GM18507 (cell line): ENCODE data around the gene FXYD7.
"Not testable (repeated sequence)": the region's sequence is repeated elsewhere in the genome, so short reads cannot be mapped to it uniquely, and the experiment has no call there.

Experiments
- DNase-seq: peaks from one replicate; pipeline ENCODE4 v3.0.0; 2011; ENCODE audit warnings: low read depth; ENCODE audit not compliant: insufficient read length; ENCODE audit errors: extremely low spot score
- FAIRE-seq: peaks from 2 replicates; lab custom pipeline; 2011; peaks lifted over from hg19 to GRCh38; lab: Jason Lieb, UNC

Gene FXYD7

DNA sequence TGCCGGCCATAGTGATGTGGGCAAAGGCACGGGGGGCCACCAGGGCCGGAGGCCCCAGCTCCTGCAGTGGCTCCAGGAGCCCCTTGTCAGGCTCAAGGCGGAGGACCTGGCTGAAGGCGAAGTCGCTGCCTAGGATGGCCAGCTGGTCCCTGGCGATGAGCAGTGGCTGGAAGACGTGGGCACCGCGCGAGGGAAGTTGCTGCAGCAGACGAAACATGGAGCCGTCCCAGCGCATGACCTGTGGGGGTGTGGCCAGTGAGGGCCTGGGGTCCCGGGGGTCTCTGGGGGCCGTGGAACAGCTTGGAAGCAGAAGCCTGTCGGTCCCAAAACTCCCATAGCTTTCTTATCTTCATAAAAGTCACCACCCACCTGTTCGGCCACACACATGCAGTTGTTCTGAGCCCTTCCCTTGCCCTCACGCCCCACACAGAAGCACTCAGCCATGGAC is 17.8 kb upstream of the FXYD7 start:
- no peak for FAIRE-seq
- DNase-seq: no peak

DNA sequence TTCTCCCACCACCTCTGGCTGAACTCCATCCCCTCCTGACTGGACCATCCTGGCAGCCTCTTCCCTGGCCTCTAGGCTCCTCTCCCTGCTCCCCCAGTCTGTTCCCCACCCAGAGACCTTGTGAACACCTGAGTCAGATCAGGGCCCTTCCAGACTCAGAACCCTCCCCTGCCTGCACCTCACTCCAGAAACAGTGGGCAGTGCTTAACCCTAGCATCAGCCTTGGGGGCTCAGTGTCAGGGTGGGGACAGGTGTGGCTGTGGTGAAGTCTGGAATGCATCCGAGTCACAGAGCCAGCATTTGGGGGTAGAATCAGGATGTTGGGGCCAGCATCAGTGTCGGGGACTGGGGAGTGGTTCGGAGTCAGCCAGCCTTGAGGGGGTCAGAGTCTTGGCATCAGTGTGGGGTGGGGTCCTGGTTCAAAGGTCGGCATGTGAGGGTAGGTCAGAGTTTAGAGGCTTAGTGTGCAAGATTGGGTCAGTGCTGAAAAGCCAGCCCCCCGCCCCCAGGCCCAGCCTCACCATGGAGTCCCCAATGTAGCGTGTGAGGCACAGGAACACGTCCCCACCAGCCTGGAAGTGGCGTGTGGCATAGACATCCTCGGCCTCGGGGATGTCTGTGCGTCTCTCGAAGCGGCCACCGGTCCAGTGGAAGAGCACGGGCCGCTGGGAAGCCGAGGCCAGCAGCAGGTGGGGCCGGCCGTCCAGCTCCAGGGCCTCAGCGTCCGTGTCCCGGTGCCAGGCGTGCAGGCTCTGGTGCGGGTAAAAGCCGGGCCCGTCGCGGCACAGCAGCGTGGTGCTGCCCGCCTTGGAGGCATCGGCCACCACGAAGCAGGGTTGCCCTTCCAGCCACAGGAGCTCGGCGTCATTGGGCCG is 17.1 kb upstream of the FXYD7 start:
- DNase-seq (no peak), FAIRE-seq (no peak)

DNA sequence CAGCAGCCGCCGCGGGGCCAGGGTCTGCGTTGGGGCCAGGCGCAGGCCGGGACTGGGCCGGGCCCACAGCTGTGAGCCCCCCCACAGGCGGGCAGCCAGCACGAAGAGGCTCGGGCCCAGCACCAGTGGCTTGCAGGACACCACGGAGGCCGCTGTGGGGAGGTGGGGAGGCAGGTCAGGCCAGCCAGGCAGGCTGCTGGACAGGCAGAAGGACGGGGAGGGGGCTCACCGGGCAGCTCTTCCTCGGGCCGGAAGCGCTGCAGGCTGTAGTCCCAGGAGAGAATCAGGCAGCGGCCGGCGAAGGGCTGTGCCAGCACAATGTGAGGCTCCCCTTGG is 16.5 kb upstream of the FXYD7 start:
- FAIRE-seq (no peak), DNase-seq (no peak)

DNA sequence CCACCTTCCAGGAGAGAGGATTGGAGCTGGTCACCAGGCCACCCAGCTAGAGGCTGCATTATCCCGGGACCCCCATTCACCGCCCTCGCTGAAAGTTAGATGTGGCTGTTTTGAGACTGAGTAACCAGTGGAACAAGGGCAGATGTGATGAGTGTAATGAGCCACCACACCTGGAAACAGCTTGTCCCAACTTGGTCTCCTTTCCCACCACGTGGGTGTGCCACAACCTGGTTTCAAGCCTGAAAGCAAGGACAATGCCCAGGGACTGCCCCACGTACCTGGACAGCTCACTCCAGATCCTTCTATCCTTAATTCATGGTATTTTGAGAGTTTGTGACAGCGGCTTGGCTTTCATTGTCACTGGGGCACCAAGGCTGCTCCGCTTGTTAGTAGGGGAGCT is 15.2 kb upstream of the FXYD7 start:
- no peak for DNase-seq

DNA sequence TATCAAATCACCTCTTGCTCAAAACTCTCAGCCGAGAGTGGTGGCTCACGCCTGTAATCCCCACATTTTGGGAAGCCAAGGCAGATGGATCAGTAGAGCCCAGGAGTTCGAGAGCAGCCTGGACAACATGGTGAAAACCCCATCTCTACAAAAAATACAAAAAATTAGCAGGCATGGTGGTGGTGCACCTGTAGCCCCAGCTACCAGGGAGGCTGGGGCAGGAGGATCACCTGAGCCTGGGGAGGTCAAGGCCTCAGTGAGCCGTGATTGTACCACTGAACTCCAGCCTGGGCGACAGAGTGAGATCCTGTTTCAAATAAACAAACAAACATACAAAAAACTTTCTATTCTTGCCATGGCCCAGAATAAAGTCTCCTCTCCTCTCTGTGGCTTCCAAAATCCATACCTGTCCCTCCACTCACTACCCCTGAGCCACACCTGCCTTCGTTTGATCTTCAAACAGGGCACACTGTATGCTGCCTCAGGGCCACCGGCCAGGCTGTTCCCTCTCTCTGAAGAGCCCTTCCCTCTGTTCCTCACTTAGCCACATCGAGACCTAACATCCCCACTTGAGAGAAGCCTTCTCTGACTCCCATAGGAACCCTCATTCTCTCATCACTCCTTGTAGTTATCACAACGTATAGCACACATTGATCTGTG is 14.5 kb upstream of the FXYD7 start:
- FAIRE-seq (no peak), DNase-seq (no peak)

More for the DNA sequence above, 15.2 kb upstream of the FXYD7 start:
- no peak for FAIRE-seq

DNA sequence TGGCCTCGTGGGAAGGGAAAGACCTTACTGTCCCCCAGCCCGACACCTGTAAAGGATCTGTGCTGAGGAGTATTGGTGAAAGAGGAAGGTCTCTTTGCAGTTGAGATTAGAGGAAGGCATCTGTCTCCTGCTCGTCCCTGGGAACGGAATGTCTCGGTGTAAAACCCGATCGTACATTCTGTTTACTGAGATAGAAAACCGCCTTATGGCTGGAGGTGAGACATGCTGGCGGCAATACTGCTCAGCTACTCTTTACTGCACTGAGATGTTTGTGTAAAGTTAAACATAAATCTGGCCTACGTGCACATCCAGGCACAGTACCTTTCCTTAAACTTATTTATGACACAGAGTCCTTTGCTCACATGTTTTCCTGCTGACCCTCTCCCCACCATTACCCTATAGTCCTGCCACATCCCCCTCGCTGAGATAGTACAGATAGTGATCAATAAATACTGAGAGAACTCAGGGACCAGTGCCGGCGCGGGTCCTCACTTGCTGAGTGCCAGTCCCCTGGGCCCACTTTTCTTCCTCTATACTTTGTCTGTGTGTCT is 13.3 kb upstream of the FXYD7 start:
- FAIRE-seq: not testable (repeated sequence)

DNA sequence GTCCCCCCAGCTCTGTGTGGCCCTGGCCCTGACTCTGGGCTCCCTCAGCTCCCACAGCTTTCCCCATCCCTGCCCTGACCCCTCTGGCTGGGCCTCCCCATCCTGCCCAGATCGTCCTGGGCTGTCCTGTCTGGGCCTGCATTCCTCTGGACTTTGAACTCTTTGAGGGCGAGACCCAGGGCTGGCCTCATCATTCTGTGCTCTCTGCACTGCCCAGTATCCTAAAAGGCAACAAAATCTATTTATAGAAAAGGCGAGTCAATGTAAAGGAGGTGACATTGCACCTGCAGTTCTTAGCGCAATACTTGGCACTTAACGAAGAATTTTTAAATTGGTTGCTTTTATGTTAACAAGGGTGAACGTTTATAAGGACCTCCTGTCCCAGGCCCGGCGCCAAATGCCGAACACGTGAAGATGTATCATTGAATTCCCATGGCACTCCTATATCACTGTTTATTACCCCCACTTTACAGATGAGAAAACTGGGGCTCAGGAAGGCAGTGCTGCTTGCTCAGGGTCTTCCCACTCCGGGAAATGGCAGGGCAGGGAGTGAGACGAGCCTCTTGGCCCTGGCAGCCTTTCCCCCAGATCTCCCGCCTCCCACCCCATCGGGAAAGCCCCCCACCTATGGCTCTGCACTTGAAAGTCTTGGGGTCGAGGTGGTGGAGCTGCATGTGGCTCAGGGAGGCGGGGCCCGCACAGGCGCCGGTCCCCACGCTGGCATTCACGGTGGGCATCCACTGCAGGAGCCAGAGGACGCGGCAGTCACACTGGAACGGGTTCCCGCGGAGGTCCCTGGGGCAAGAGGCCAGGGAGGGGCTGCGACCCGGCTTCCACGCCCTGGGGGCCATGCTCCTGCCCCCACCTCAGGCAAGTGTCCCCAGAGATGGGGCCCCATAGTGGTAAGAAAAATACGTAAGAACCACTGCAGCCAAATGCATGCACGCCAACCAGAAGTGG is 12.0 kb upstream of the FXYD7 start:
- FAIRE-seq (no peak), DNase-seq (no peak)

More for the DNA sequence above, 13.3 kb upstream of the FXYD7 start:
- not testable (repeated sequence) for DNase-seq

DNA sequence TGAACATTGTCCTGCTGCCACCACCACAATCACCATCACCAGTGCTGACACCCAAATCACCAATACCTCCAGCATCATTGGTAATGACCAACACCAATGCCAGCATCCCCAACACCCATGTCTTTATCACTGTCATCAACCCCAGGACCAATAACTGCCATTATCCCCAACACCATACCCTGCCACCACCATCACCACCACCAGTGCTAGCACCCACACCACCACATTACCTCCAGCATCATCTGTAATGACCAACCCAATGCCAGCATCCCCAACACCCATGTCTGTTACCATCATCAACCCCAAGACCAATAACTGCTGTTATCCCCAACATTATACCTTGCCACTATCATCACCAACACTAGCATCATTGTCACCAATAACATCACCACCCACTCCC is 10.8 kb upstream of the FXYD7 start:
- DNase-seq (no peak), FAIRE-seq (no peak)

DNA sequence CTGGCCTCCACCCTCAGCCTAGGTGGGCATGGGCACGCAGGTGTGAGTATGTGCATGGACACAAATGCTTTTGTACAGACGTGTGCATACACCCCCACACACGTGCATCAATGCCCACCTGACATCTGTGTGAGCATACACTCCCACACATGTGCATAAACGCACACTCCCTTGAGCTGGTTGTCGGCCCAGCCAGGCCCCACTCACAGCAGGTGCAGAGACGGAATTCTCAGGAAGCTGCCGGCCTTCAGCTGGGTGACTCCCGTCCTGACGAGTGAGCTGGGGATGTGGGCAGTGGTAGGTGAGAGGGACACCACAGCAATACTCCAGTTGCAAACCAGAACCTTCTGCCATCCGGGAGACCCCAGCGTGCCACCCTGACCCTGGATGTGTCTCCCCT is 9.2 kb upstream of the FXYD7 start:
- FAIRE-seq (no peak), DNase-seq (no peak)

DNA sequence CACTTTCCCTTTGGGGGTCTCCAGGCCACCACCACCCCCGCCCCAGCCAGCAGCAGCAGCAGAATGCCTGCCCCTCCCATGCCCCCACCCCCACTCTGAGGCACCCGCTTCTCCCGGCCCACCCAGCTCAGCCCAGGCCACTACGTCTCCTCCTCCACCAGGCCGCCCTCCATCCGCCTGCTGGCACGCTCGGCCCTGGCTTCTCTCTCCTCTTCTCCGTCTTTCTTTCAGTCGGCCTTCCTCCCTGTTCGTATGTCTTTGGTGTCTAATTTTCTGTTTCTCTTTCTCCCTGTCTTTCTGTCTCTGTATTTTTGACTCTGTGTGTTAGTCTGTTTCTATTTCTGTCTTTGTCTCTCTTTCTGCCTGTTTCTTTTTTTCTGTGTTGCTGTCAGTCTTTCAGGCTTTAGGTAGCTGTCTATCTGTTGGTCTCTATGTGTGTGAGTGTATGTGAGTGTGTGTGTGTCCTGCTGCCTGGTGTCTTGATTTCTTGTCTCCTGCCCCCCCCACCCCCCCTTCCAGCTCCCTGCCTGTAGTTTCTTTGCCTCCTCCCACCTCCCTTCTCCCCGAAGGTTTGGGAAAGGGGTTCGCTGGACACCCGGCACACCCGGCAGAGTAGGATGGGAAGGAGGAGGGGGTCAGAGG is 8.3 kb upstream of the FXYD7 start, which contains the start of gene LGI4:
TSS of gene LGI4 (minus strand) at position 459 of the 642 bp plus-strand sequence. CDS start at position 80, 379 bp downstream.
- no peak for FAIRE-seq
- no peak for DNase-seq

DNA sequence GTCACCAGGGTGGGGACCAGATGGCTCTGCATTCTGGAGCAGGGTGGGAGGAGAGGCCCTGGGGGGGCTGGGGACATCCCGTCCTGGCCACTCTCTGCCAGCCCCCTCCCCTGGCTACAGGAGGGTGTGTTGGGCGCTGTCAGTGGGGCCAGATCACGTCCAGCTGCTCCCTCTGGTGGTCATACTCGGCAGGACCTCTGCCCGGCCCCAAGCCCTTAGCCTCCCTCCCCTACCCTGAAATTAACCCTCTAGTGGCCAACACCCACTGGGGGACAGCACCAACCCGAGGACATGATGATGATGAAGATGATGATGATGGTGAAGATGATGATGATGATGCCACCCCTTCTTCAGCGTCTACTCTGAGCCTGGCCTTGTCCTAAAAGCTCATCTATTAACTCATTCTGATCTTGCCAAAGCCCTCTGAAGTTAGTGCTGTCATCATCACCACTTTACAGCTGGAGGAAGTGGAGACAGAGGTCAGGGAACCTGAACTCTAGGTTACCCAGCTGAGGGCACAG is 7.6 kb upstream of the FXYD7 start:
- DNase-seq (peak; percentile 84), FAIRE-seq (peak; percentile 72)

DNA sequence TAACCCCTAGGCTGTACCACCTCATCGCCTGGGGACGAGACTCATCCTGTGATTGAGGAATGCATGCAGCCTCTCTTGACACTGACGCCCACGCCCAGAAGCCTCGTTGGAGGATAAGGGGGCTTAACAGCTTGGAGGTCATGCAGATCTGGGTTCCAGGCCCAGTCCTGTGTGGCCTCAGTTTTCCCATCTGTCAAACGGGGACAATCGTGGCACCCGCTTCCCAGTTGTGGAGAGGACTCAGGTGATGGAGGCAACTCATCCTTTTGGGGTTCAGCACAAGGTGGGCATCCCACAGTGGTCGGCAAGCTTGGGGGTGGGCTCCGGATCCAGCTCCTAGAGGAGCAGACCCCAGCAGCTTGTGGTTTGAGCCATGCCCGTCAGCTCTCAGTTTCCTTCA is 6.8 kb upstream of the FXYD7 start:
- FAIRE-seq (no peak), DNase-seq (no peak)

DNA sequence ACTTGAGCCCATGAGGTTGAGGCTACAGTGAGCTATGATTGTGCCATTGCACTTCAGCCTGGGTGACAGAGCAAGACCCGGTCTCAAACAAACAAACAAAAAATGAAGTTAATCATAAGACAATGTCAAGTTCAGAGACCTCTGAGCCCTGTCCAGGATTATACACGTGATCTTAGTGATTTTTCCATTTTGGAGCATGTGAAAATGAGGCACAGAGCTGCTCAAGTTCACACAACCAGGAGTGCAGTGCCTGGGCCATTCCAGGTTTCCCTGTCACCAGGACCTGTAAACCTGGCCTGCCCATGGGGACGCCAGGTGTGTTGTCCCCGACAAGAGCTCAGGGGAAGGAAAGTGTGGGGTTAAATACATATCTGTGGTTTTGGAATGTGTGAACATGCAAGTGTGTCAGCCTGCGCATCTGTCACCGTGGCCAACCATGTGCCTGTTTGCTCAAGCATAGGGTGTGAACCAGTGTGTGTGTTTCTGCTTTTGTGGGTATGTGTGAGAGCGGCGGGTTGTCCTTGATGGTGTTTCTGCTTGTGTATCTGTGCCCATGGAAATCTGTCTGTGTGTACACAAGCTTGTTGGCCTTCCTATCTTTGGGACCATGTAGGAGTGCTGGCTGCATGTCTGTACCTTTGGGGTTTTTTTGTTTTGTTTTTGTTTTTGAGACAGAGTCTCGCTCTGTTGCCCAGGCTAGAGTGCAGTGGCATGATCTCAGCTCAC is 5.9 kb upstream of the FXYD7 start:
- no peak for FAIRE-seq

DNA sequence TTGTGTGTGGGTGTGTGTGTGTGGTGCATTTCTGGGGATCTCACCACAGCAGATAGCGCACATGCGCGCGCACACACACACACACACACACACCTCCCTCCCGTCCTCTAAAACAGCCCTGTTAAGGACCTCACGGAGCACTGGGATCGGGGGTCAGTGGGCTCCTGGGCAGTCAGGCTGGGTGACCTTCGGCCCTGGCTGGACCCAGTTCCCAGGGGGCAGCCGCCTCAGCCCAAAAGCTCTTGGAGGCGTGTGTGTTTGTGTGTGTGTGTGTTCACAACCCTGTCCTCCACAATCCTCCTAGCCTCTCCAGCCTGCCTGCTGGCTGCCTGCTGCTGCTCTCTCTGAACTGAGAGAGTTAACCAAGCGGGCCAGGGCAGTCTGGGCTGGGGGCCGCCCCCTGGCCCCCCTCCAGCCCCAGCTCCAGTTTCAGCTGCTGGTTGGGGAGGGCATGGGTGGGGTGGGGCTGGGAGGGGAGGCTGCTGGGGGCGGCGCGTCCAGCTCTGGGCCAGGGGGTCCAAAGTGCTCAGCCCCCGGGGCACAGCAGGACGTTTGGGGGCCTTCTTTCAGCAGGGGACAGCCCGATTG is 4.7 kb upstream of the FXYD7 start, which contains the start of gene FXYD1:
TSS of gene FXYD1 (plus strand) at position 520 of the 588 bp plus-strand sequence. CDS start 1,256 bp downstream, outside the sequence.
- DNase-seq (no peak), FAIRE-seq (no peak)

More for the DNA sequence above, 5.9 kb upstream of the FXYD7 start:
- DNase-seq: no peak

DNA sequence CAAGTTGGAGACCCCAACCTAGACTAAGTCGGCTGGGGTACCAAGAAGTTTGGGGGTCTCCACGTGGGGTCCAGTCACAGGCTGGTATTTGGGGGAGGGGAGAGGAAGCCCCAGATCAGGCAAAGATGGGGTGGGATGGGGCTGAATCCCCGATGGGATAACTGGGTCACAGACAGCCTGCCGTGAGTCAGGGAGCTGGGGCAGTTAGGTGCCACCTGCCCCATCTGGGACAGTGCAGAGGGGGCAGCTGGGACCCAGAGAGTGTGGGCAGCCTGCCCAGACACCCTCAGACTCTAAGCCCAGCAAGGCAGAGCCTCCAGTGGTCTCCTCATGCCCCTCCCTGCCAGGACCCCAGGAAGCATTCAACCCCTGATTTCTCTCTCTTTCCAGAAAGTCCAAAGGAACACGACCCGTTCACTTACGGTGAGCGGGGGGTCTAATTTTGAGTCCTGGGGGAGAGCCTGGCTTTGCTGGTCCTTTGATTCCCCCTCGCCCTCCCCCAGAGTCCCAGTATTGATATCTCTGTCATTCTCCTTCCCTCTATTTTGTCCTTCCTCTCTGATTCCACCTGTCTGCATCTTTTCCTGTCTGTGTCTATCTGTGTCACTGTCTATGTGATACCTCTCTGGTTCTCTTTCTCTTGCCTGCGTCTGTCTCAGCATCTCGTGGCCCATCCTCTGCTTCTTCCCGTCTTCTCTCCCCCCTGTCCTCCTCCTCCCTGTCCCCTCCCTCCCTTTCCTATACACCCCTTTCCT is 2.7 kb upstream of the FXYD7 start:
- FAIRE-seq (no peak), DNase-seq (no peak)

DNA sequence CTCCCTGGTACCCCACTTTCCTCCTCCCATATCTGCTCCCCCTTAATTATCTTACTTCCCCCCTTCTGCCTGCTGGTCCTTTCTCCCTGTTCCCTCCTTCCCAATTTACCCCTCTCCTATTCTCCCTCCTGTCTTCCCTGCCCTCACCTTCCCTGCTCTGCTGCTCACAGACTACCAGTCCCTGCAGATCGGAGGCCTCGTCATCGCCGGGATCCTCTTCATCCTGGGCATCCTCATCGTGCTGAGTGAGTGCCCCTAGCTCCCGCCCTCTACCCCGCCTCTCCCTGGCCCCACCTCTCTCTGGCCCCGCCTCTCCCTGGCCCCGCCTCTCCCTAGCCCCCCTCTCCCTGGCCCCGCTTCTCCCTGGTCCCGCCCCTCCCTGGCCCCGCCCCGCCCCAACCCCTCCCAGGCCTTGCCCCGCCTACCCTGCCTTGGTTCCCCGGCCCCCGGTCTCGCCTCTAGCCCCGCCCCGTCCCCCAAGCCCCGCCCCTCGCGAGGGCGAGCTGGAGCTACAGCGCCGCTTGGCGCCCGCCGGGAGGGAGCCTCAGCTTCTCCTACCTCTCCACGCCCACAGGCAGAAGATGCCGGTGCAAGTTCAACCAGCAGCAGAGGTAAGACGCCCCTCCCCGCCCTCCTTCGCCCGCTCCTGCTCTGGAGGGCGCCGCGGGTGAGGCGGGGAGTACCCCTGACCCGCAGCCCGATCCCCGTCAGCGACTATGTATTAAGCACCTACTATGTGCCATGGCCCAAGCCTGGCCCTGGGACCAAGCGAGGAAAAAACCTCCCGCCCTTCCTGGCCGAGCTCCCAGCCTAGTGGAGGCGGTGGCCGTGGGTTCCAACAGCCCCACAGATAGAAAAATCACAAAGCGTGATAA is 1.9 kb upstream of the FXYD7 start:
- FAIRE-seq: peak; percentile 81

More for the DNA sequence above, 1.9 kb upstream of the FXYD7 start:
- peak; percentile 99 for DNase-seq
